Astrocyte of the cerebellum (primary cell): Measurements from ENCODE around the gene CROT.

Source experiments
- DNase-seq: peaks from one replicate; pipeline ENCODE4 v3.0.0-alpha.2; 2011; ENCODE audit warnings: low read depth
- H3K4me3 ChIP-seq: 2 replicates; pipeline ENCODE4 v1.5.1; 2011; ENCODE audit warnings: mild to moderate bottlenecking, low read depth, low read length, moderate library complexity
- in situ Hi-C: cut with HindIII; loops from 2 replicates; pipeline ENCODE4 v1.10.0; 2017; ENCODE audit warnings: low sequenced_read_pairs
- TF ChIP-seq, protein P1 (sequence below): IDR thresholded peaks from 2 replicates; pipeline ENCODE4 v1.5.1; 2012; ENCODE audit warnings: low read length, low read depth, moderate library complexity, mild to moderate bottlenecking; ENCODE audit errors: missing control alignments

The CROT gene, protein sequence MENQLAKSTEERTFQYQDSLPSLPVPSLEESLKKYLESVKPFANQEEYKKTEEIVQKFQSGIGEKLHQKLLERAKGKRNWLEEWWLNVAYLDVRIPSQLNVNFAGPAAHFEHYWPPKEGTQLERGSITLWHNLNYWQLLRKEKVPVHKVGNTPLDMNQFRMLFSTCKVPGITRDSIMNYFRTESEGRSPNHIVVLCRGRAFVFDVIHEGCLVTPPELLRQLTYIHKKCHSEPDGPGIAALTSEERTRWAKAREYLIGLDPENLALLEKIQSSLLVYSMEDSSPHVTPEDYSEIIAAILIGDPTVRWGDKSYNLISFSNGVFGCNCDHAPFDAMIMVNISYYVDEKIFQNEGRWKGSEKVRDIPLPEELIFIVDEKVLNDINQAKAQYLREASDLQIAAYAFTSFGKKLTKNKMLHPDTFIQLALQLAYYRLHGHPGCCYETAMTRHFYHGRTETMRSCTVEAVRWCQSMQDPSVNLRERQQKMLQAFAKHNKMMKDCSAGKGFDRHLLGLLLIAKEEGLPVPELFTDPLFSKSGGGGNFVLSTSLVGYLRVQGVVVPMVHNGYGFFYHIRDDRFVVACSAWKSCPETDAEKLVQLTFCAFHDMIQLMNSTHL

DNA sequence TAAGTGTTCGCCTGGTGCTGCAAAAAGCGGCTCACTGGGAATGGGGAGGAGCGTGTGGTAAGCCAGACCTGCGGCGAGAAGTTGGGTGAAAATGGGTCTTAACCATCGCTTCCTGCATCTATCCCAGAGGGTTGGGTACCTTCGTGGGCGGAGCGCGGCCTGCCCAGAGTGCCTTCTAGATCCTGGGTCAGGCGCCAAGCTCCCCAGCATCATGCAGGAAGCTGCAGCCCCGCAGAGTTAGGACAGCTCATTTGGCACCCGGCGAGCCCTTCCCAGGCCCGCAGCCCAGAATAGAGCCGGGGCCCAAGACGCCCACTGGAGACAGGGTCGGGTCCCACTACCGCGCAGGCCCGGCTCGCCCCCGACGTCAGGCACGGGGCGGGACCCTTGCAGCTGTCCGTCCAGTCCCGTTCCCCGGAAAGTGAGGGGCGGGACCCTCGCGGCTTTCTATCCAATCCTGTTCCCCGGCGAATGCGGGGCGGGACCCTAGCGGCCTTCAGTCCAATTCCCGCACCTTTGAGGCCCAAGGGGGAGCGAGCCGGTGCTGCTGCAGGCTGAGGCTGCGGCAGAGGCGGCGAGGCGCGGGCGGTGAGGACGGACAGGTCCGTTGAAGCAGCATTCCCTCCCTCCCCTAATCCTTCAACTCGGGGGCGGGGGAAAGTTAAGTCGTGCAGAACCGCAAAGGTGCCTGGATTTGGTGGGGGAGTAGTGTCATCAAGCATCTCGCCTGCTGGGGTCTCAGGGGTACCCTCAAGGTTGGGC is at the start of gene CROT:
Gene CROT (plus strand): TSS at position 499 of the 762 bp plus-strand sequence. CDS start 3,405 bp downstream, outside the sequence.
- peak; percentile 75 for DNase-seq
- TF ChIP-seq, protein P1, sequence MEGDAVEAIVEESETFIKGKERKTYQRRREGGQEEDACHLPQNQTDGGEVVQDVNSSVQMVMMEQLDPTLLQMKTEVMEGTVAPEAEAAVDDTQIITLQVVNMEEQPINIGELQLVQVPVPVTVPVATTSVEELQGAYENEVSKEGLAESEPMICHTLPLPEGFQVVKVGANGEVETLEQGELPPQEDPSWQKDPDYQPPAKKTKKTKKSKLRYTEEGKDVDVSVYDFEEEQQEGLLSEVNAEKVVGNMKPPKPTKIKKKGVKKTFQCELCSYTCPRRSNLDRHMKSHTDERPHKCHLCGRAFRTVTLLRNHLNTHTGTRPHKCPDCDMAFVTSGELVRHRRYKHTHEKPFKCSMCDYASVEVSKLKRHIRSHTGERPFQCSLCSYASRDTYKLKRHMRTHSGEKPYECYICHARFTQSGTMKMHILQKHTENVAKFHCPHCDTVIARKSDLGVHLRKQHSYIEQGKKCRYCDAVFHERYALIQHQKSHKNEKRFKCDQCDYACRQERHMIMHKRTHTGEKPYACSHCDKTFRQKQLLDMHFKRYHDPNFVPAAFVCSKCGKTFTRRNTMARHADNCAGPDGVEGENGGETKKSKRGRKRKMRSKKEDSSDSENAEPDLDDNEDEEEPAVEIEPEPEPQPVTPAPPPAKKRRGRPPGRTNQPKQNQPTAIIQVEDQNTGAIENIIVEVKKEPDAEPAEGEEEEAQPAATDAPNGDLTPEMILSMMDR, result no peak
- H3K4me3 ChIP-seq, result peak within 1 kb of the TSS; percentile 66
- in situ Hi-C loops, result no loop called here

DNA sequence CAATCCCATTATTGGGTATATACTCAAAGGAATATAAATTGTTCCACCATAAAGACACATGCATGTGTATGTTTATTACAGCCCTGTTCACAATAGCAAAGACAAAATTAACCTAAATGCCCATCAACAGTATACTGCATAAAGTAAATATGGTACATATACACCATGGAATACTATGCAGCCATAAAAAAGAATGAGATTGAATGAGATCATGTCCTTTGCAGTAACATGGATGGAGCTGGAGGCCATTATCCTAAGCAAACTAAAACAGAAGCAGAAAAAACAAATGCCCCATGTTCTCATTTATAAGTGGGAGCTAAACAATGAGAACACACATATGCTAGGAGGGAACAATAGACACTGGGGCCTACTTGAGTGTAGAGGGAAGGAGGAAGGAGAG is 44.7 kb upstream of the CROT start:
- in situ Hi-C loops, result no loop called here
- TF ChIP-seq, protein P1, result no peak
- H3K4me3 ChIP-seq, result no peak overlapping the region
- DNase-seq, result no peak

DNA sequence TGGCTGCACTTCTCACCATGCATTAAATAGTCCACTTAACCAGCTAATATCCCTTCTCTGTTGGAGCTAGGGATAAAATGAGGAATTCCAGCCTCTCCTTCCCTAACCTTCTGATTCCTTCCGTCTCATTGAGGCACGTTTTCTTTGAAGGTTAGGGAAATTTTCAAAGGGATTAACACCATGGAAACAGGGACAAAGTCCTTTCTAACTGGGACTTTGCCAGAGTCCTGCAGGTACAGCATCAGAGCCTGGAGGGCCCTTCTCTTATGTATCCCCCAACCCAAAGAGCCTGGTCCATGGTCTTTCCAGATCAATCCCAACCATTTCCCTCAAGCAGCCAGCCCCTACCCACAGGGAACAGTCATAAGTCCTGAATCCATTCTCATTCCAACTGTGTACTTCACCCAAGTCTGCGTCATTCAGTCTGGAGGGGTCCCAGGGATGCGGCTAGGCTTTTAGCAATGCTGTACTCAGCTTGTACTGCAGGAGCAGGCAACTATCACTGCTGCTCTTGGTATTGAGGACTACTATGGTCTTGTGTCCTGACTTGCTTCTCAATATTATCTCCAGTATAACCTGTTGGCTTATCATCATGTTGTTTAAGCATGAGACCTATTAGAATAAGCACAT is 34.6 kb upstream of the CROT start:
- TF ChIP-seq, protein P1, result no peak
- no peak overlapping the region for H3K4me3 ChIP-seq
- DNase-seq, result no peak
- in situ Hi-C loops, result no loop called here

DNA sequence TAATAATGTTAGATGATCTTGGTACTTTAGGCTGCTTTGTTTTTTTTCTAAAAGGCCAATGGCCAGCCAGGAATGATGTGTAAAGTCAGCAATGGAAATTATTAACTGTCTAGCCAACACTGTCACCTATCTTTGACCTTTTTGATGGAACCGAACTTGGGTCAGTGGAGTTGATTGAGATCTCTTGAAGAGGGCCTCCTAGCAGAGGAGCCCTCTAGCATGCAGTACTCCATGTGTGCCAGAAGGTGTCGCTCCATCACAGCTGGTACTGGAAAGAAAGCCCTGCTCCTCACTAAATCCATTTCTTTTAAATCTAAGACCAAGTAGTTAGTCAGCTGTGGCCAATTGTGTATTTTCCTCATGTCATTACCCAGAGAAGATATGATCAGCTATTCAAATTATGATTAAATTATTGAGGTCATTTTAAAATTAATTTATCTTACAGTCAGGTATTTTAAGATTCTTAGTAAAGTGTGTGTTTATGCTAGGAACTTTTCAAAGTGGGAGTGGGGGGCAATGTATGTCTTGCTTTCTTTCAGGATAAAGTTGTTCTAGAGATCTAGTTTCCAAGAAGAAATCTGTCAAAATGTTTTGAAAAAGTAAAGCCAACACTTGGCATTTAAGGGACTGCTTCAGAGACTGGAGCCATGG is 33.1 kb upstream of the CROT start:
- in situ Hi-C loops, result no loop called here
- TF ChIP-seq, protein P1, result peak; percentile 100
- DNase-seq, result peak; percentile 53
- no peak overlapping the region for H3K4me3 ChIP-seq

DNA sequence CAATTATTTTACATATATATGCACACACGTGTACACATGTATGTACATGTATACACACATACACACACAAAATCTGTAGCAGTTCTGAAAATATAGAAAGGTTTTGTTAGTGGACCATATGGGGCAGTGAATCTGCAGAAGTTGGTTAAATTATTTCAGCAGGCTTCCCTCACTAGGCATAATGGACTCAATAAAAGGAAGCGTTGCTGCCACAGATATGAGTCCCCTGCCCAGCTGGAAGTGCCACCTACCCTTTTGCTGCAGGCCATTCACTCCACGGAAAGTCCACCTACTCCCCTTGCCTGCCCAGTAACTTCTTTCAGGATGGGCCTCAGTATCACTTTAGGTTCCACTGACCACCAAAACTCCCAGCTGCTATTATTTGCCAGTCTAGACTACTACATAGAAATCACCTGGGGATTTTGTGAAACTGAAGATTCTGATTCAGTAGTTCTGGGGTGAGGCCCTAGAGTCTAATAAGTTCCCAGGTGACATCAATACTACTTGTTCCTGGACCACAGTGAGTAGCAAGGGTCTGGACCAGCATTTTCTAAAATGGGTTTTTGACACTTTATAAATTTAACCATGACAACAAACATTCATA is 29.3 kb upstream of the CROT start:
- DNase-seq, result no peak
- in situ Hi-C loops, result loop anchor here (5.0 kb wide), 1 partner anchor 91 kb away; no protein-coding TSS in a partner anchor
- TF ChIP-seq, protein P1, result no peak
- no peak overlapping the region for H3K4me3 ChIP-seq
